SKM-1 treated with dmso at 0.1 percent for 144 hours (cell line): Measurements from ENCODE around the gene SLC17A9.
A peak's percentile ranks its signal among the peaks of the same experiment; 100 is the strongest.

Experiments used
- DNase-seq: peaks from one replicate; lab custom pipeline; 2025; ENCODE audit not compliant: unreplicated experiment; lab: John Stamatoyannopoulos, UW

Gene SLC17A9

DNA sequence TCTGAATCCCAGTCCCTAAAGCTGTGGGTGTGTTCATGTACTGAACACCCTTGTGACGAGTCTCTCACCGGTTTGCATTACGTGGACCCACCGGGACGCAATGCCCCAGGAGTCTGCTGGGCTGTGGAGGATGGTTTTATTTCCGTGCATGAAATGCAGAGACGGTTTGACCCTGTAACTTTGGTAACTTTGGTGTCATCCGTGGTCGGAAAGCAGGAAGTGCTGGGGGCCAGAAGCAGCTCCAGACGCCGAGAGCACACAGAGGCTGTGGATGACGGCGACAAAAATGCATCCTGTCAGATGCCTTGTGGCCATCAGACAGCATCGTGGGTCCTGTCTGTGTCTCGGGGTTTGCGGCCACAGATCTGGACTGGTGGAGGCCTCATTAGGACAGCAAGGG, 47.1 kb downstream of the SLC17A9 start:
- DNase-seq: no peak

DNA sequence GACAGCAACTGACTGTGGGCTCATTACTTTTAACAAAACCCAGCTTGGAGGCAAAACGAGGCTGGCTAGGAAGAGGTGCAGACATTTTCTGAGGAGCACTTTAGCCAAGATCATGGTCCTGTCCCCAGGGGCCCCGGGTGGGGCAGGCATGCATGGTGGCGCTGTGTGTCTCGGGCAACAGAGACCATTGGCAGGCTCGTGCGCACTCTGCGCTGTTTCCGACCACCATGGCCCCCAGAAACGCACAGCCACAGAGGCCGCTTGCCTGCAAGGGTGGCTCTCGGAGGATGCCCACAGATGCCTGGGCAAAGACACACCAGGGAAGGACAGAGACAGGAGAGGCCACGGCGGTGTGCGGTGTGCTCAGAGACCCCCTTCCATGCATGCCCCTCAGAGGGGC, 47.5 kb downstream of the SLC17A9 start:
- no peak for DNase-seq

DNA sequence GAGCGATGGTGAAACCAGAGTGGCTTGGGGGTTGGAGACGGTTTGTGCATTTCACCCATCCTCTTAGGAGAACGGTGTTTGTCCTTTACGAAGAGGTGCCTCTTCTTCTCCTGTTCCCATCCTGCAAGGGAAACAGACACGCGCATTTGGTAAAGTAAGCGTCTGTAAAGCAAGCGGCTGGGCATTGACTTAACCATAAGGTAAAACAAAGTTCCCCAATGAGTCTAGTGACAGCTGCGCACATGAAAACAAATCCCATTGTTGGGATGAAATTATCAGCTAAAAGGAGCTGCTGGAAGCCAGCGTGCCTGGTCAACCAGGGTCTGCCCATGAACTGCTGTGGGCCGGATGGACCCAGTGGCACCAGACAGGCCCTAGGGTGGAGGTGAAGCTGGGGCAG, 48.4 kb downstream of the SLC17A9 start:
- no peak for DNase-seq

DNA sequence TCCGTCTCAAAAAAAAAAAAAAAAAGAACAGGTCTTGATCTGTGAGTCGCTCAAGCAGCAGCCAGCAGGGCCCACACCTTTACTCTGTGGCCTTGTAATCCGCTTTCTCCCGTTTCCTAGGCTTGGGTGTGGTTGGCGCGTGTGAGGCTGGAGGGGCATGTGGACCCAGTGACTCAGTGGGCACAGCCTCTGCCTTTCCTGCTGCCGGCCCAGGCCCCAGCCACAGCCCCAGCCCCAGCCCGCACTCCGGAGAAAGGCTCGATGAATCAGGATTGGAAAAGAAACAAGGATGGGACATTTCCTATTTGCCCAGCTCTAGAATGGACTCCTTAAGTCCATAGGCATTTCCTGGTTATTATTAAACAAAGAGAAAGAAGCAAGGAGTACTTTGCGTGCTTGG, 50.0 kb downstream of the SLC17A9 start:
- no peak for DNase-seq

DNA sequence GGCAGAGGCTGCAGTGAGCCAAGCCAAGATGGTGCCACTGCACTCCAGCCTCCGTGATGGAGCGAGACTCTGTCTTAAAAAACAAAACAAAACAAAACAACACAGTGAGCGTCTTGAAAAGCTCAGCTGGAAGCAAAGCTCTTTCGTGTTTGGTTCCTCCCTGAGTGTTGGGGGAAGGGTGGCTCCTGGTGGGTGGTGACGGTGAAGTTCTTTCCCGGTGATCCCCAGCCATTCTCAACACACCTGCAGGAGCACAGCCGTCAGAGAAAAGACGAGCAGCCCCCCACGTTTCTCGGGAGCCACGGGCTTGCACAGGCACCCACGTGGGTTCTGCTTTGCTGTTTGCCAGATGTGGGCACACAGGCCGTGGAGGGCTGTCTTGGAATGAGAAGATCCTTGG, 51.0 kb downstream of the SLC17A9 start:
- DNase-seq: no peak

DNA sequence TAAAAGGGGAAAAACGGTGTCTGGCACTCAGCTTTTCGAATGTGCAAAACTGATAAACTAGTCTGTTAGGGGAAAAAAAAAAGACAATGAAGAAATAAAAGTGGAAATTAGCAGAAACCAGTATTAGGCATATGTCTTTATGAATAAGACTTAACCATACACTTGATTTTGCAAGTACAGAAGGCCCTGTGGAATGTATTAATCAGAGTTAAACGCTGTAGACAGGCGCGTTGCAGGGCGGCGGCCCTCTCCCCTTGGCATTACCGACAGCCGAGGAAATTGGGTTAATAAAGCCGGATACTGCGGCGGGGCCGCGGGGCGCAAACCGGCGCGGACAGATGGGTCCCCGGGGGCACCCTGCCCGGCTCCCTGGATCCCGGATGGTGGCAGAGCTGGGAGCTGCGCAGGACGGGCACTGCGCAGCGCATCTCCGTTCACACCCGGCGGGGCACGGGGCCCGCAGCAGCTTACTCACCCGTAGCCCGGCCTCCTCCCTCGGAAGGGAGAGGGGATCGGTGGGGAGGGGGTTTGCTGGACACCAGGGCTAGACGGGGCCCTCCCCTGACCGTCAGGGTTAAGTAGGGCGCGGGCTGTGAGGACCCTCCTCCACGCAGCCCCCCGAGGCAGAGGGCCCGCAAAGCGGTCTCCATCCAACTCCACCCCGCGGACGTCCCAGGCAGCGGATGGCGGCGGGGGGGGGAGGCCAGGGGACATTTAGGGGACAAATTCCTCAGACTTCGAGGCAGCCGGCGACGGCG, 52.3 kb downstream of the SLC17A9 start:
- no peak for DNase-seq

DNA sequence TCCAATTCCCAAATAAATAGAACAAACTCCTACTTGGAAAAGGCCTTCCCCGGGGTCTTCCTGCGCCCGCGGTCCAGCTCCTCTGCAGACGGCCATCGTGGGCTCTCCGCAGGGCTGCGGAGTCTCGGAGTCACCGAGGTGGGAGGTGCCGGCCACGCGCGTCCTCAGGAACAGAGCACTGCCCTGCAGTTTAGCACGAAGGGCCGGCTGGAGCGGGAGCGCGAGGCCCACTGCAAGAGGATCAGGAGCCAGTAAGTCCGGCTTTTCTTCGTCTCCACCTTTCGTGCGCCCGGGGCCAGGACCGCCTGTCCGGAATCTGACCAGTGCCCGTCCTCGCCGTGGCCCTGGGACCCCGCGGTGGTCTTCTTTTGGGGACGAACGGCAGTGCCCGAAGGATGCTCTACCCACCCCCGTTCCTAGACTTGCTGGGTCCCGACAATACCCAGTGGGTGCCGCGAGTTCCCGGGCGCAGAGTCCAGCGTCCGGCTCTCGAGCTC, 52.9 kb downstream of the SLC17A9 start:
- no peak for DNase-seq

DNA sequence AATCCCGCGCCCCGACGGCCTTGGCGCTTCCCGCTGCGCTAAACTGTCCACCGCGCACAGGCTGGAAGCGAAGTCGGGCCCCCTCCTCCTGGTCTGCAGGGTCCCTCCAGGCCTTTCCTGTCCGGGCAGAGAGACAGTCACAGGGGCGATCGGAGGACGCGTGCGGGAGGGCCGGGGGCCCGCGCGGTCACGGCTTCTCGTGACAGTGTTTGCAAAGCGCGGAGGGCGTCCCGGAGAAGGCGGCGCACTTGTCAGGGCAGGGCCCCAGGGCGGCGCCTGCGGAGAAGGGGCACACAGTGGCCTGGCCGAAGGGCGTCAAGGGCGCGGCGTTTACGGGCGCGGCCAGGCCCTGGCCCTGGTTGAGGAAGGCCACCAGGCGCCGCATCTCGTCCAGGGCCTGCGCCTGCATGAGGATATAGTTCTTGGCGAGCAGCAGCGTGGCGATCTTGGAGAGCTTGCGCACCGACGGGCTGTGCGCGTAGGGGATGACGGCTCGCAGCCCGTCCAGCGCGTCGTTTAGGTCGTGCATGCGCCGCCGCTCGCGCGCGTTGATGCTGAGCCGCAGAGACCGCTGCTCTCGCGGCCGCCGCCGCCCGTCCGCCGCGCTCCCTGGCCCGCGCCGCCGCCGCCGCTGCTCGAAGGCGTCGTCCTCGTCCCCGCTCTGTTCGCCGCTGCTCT, 53.5 kb downstream of the SLC17A9 start:
- no peak for DNase-seq

DNA sequence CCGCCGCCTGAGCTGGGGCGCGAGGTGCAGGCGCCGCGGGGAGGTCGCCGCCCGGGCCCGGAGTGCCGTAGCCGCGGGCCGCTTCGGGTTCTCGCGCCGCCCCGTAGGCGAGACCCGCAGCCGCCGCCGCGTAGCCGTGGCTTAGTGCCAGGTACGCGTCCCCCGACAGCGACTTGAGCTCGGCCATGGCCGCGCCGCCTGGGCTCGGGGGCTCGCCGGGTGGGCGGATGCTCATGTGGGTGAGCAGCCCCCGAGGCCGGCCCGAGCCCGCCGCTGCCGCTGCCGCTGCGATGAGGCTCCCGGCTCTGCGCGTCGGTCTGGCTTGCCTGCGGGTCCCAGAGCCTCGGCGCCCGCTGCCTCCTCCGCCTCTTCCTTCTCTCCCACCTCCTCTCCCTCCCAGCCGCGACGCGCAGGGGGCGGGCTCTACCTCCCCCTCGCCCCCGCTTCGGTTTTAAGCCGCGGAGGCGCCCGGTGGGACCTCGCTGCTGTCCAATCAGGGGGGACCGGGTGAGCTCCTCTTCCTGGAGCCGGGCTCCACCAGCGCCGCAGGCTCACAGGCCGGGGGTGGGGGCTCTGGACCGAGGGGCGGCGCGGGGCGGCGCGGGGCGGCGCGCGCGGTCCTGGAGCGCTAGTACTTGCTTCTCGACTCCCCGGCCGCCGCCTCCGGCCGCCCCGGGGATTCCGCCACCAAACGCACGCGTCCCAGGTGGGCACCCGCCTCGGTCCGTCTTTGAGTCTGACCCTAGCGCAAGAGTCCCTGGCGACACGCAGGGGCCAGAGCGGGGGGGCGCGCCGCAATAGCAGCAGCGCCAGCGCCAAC, 54.2 kb downstream of the SLC17A9 start, which contains the start of gene BHLHE23:
TSS of gene BHLHE23 (minus strand) at position 425 of the 820 bp plus-strand sequence. CDS start at position 235, 190 bp downstream.
- DNase-seq: no peak

DNA sequence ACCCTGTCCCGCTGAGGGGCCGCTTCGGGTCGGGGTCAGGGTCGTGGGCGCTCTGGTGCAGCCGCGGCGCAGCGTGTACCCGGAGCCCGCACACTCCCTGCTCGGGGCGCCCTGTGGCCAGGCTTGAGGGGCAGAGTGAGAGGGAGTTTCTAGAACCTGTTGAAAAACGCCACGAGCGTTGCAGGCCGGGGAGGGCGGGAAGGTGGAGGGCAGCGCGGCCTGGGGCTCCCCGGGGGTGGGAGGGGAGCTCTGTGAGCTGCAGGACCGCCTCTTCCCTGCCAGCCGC, 54.8 kb downstream of the SLC17A9 start:
- DNase-seq: no peak

DNA sequence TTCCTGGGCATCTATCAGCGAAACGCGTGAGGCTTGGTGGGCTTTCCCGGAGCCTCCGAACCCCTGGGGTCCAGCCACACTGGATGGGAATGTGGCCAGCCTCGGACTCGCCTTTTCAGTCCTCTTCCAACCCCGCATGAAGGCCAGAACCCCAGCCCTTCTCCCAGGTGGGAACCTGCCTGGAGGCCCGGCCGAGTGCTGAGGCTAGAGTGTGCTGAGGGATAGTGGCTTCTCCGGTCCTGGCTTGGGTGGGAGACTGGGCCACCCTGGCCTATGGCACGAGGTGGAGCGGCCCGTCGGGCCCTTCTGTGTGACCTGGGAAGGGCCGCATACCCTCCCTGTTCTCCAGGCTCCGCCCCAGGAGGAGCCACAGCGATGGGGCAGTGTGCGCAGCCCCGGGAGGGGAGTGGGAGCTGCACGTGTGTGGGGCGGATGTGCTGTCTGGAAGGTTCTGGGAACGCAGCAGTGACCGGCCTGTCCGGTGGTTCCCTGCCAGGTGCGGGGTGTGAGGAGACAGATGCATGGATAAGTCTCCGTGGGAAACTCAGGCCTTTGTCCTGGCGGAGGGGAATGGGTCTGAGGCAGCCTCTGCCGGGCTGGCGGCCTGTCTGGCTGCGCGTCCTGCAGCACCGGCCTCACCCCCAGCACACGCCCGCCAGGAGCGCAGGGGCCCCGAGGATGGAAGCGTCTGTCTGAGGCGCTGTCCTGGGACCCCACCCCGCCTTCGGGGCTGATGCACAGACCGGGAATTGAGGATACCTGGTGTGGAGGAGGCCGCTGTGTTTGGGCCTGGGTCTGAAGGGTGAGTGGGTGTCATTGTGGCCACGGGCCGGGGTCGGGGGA, 55.4 kb downstream of the SLC17A9 start:
- DNase-seq: no peak

DNA sequence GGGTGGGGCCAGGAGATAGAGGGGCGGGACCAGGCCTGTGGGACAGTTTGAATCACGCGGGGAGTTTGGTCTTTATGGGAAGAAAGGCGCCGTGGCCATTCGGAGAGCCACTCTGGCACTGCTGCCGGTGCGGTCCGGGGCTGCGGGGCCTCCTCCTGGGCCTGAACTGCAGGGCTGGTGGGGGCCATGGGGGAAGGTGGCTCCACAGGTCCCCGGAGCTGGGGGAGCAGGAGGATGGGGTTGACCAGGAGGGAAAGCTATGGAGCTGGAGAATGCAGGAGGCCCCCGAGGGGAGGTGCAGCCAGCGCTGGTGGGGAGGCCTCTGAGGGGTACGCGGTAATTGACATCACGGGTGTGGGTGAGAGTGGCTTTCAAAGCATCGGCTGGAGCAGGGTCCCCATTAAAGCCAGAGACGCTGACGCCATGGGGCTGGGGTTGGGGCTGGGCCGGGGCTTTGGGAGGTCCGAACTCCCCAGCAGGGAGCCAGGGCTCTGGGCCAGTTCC, 56.1 kb downstream of the SLC17A9 start:
- DNase-seq: no peak

DNA sequence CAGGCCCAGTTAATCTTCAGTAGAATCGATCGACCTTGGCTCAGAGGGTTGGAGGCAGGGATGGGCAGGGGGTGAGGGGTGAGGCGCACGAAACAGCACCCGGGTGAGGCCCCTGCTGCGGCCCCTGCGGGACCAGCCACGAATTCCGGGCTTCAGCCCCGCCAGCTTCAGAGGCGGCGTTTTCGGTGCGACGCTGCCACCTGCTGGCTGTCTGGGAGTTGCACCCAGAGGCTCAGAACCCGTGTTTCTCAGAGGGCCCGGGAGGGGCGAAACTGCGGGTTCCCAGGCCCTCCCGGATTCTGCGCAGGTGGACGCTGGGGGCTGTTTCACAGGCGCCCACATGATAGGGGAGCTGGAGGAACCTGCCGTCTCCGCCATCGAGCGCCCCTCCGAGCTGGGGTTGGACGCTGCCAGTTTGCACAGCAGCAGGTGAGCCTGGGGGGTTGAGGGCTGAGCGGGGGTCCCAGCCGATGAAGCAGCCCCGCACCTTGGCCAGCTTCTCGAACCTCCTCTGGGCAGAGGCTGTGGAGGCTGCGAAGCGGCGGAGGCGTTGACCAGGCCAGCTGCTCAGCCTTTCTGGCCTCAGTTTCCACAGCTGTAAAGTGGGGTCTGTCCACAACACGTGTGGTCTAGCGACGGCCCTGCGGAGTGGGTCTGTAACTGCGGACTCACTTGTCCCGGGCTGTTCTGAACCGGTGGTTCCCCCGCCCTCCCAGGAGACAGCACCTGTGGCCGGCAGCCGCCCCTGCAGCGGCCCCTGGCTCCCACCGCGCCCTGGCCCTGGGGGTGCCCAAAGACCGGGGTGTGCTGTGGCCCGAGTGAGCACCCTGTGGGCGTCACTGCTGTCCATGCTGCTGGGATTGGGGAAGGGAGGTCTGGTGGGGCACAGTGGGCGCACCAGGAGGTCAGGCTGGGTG, 56.8 kb downstream of the SLC17A9 start:
- DNase-seq: peak; percentile 41

DNA sequence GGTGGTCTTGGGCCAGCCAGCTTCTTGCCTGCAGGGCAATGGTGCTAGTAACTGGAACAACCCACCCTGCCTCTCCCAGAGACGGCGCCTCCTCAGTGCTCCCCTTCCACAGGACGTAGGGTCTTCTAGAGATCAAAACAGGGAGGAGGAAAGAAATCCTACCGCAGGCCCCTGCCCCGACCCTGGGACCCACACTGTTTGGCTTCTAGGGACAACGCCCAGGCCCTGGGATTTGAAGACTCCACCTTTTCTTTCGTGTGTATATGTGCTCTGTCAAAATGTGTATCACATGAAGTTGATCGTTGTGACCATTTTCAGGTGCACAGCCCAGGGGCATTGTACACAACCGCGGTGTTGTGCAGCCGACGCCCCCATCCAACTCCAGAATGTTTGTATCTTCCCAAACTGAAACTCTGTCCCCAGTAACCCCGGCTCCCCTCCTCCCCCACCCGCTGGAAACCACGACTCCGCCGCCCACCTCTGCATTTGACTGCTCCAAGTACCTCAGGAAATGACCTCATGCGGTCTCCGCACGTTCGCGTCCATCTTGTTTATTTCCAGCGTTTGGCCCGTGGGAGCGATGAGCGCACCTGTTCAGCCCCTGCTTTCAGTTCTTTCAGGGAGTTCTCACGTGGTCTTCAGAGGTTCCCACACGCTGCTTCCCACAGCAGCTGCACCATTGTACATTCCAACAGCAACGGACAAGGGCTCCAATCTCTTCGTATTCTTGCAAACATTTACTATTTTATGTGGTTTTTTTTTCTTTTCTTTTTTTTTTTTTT, 57.7 kb downstream of the SLC17A9 start:
- no peak for DNase-seq

DNA sequence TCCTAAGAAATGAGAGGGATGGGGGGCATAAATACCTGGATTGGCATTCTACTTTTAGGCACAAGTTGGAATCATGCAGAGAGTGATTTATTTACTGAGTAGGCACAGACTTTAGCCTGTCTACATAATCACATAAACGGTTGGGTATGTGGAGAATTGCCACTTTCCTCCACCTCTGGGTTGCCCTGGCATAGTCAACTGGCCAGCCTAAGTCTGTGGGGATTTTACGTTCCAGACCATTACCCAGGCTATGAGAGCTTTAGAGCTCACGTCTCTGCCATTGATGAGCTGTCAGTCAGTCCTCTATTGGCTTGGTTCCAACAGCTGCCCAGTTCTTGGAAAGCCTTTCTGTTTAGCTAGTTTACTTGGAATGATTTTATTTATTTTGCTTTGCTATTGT, 59.3 kb downstream of the SLC17A9 start:
- DNase-seq: no peak

DNA sequence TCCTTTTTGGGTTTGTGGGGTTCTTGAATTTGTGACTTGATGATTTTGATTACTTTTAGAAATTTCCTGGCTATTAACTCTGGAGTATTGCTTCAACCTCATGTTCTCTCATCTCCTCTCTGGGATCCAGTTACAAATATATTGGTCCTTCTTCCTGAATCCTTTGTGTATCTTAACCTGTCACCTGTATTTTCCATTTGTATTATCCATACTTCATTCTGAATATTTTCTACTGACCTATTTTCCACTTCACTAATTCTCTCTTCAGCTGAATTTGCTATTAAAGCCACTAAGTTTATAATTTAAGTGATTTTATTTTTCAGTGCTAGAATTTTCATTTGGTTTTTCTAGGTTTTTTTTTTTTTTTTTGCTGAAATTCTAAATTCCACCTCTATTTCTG, 60.7 kb downstream of the SLC17A9 start:
- no peak for DNase-seq

DNA sequence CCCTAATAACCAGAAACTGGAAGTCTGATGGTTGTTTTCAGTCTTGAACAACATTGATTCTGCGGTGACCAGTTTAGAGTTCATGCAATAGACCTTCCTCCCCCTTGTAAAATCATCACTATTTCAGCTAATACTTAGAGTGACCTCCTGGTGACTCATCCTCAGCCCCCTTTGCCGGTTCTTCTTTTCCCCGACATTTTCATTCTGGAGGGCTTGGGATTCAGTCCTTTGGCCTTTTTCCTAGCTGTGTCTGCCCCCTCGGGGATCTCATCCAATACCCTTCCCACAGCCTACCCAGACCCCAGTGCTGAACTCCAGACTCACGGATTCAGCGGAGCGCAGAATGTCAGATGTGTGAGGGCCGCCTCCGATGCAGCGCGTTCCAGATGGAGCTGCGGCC, 61.8 kb downstream of the SLC17A9 start:
- DNase-seq: no peak

DNA sequence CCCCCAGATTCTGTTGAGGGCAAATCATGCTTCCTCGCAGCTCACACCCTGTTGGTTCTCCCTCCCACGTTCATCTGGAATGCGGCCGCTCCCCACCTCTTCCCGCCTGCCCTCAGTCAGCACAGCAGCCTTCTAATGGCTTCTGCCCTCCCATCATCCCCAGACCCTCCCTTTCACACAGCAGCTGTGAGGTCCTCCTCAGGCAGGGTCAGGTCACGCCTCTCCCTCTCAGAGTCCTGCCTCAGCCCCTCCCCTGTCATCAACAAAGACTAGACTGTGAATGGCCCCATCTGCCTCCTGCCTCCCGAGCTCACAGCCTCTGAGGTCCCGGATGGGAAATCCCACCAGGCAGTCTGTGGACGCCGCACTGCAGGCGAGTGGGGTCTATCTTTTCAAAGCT, 62.2 kb downstream of the SLC17A9 start:
- DNase-seq: no peak

DNA sequence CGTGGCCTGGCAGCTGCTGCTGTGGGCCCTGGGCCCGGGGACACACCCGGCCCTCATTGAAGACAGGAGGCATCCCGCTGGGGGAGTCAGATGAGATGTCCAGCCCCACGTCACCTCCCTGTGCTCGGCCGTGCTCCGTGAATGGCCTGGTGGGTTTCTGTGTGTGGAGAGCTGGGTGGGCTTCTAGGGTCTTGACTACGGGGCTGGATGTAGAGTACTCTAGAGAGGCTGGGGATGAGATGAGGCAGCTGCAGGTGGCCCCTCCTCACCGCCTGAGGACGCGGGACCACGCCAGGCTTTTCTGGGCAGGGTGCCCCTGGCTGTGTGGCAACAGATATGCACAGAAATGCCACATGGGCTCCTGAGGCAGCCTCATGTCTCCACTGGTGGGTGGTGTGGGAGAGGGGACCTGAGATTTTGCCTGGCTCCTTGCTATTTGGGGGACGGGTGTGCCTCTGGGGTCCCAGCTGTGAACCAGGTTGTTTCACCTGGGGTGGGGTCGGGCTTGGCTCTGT, 62.7 kb downstream of the SLC17A9 start:
- no peak for DNase-seq
